ENCODE results near the gene TMEM185A. TPM values are rescaled to one million over a fixed set of nuclear protein-coding genes. Genes with fewer than 3 reads are reported as not detected.

TMEM185A gene
- total RNA-seq, 1 experiment from 2014 or later: 23.6 TPM

- no peak overlapping the region for H3K23ac ChIP-seq (ENCODE audit: insufficient read length, low read depth, low read length)
- no peak overlapping the region for H3T11ph ChIP-seq (ENCODE audit: low read length)
- no peak overlapping the region for H2AFZ ChIP-seq (ENCODE audit: low read length)
- H2AK5ac ChIP-seq (ENCODE audit: insufficient read length, low read length): no peak overlapping the region
- no peak overlapping the region for H3K18ac ChIP-seq (ENCODE audit: insufficient read length, low read depth, low read length)
- no peak overlapping the region for H3K27ac ChIP-seq (ENCODE audit: insufficient read length, low read depth, low read length)
- no peak overlapping the region for H2BK12ac ChIP-seq (ENCODE audit: insufficient read length, low read depth, low read length)
- no peak overlapping the region for H3K4me2 ChIP-seq (ENCODE audit: insufficient read depth, insufficient read length, low read length)
- H3K9ac ChIP-seq (ENCODE audit: extremely low read depth, insufficient read length, low read length): no peak overlapping the region
- DNase-seq: no peak
- Mint-ChIP-seq H3K4me3 (no peak overlapping the region), H3K27me3 (ENCODE audit: low read depth) (peaks cover 19% of the 10 kb centered on the region), H3K4me1 (no peaks in the 10 kb centered on the region), H3K36me3 (ENCODE audit: insufficient read depth in 1 of 3, low read depth in 3 of 3) (no peaks in the 10 kb centered on the region; a peak in 2 of 7 replicates), H3K9me3 (peaks cover 61 to 71% of the 10 kb centered on the region in 2 experiments), H3K27ac (no peak overlapping the region)
- no peaks in the 10 kb centered on the region for H3K23me2 ChIP-seq (ENCODE audit: insufficient read length, low read depth, low read length, poor library complexity, severe bottlenecking)
- TF ChIP-seq CTCF (conservative IDR thresholded peaks at IDR 0.05): no peak
- no peak overlapping the region for H3K4ac ChIP-seq (ENCODE audit: low read depth, low read length)
- no peaks in the 10 kb centered on the region for H4K20me1 ChIP-seq (ENCODE audit: control insufficient read depth, insufficient read depth, insufficient read length)
- no peaks in the 10 kb centered on the region for H3K79me2 ChIP-seq (ENCODE audit: insufficient read depth, low read length)
- H2BK5ac ChIP-seq (ENCODE audit: insufficient read length, low read length): no peak overlapping the region
- no peak overlapping the region for H2BK15ac ChIP-seq (ENCODE audit: low read depth, low read length)
- no peaks in the 10 kb centered on the region for H3K27me3 ChIP-seq (ENCODE audit: insufficient read depth, low read length)
- no peak overlapping the region for H2BK20ac ChIP-seq (ENCODE audit: low read depth, low read length, poor library complexity, severe bottlenecking)
- no peaks in the 10 kb centered on the region for H3K79me1 ChIP-seq (ENCODE audit: insufficient read depth, low read depth, low read length, poor library complexity, severe bottlenecking)
- no peak overlapping the region for H4K5ac ChIP-seq (ENCODE audit: insufficient read length, low read depth, low read length)
- H3K14ac ChIP-seq (ENCODE audit: insufficient read depth, low read length): no peak overlapping the region
- no peak overlapping the region for H4K8ac ChIP-seq (replicated peaks; ENCODE audit: insufficient read length, low read depth, low read length)
- H3K9me3 ChIP-seq (ENCODE audit: control insufficient read depth, low read depth, low read length): peaks cover 30% of the 10 kb centered on the region
- no peak overlapping the region for H3K56ac ChIP-seq (ENCODE audit: insufficient read length, low read depth, low read length)
- H4K91ac ChIP-seq (ENCODE audit: insufficient read length, low read depth, low read length): no peak overlapping the region
- H2BK120ac ChIP-seq (ENCODE audit: low read depth, low read length, poor library complexity, severe bottlenecking): no peak overlapping the region
- no peaks in the 10 kb centered on the region for H3K4me1 ChIP-seq (ENCODE audit: insufficient read depth, low read length)
Measured at GRCh38 chrX:149638860-149639259, 7.3 kb upstream of the TMEM185A start.
